ENCODE measurements around the gene UMAD1.

Gene UMAD1

DNA sequence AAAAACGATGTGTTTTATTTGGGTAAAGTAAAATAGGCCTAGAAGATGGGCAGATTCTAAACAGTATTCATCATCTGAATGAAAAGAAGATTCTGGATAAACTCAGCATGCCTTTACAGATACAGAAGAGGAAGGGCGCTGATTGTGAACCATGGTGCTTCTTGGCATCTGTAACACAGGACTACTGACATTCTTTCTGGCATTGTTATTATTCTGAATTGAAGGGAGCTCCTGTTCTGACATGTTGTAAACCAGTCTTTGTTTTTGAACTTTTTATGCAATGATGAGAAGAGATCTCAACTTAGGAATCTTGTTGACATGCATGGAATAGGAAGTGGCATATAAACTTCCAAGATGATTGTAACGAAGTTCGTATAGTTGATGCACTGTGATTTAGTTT is 64.3 kb downstream of the UMAD1 start:
- H3K4me3 ChIP-seq (ENCODE audit: low read depth, low read length), result no peak overlapping the region
- TF ChIP-seq, protein P1, sequence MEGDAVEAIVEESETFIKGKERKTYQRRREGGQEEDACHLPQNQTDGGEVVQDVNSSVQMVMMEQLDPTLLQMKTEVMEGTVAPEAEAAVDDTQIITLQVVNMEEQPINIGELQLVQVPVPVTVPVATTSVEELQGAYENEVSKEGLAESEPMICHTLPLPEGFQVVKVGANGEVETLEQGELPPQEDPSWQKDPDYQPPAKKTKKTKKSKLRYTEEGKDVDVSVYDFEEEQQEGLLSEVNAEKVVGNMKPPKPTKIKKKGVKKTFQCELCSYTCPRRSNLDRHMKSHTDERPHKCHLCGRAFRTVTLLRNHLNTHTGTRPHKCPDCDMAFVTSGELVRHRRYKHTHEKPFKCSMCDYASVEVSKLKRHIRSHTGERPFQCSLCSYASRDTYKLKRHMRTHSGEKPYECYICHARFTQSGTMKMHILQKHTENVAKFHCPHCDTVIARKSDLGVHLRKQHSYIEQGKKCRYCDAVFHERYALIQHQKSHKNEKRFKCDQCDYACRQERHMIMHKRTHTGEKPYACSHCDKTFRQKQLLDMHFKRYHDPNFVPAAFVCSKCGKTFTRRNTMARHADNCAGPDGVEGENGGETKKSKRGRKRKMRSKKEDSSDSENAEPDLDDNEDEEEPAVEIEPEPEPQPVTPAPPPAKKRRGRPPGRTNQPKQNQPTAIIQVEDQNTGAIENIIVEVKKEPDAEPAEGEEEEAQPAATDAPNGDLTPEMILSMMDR (conservative IDR thresholded peaks at IDR 0.05; ENCODE audit: low read depth, low read length), result no peak
- no peak for DNase-seq (ENCODE audit: low read depth)

DNA sequence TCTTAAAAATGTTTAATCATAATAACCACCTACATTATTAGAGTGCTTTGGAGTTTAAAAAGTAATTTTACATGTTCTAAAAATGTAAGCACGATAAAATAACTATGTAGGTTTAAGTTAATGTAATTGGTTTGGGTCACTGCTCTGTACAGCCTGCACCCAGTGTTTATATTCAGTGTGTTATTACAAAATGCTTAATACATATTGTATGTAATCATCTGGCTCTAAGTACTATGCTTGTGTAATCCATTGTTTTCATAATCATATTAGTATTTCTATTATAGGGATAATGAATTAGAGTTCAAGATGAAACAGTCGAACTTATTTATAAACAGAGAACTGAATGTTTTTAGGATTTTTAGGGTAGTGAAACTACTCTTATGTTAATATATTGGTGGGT is 64.8 kb downstream of the UMAD1 start:
- H3K4me3 ChIP-seq (ENCODE audit: low read depth, low read length), result no peak overlapping the region
- DNase-seq (ENCODE audit: low read depth), result peak; percentile 21
- TF ChIP-seq, protein P1 (conservative IDR thresholded peaks at IDR 0.05; ENCODE audit: low read depth, low read length), result no peak

GRCh38 chr7:7706101-7706511 is 65.6 kb downstream of the UMAD1 start:
- H3K4me3 ChIP-seq (ENCODE audit: low read depth, low read length), result no peak overlapping the region
- DNase-seq (ENCODE audit: low read depth), result no peak
- TF ChIP-seq, protein P1 (conservative IDR thresholded peaks at IDR 0.05; ENCODE audit: low read depth, low read length), result no peak

DNA sequence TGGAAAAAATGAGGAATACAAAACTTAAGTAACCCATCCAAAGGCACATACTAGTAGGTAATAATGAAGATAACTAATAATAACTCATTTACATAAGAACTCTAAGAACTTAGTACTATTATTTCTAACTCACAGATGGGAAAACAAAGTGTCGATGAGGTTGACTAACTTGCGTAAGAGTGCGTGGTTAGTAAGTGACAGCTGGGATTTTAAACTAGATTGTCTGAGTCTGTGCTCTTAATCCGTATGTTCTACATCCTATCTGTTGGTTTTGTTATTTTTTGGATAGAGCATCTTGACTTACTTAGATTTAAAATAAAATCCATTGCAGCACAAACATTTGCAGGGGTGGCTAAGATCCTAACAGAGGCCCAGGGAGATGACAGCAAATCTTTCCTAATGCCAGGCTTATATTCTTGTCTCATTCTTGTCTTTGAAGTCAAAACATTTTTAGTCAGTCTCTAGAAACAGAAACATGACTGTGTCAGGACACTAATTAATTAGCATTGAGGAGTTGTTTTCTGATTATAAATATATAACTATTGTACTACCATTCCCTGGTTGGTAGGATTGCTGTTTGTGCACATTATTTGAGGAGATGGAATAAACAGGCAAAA is 66.1 kb downstream of the UMAD1 start:
- H3K4me3 ChIP-seq (ENCODE audit: low read depth, low read length), result no peak overlapping the region
- TF ChIP-seq, protein P1 (conservative IDR thresholded peaks at IDR 0.05; ENCODE audit: low read depth, low read length), result no peak
- no peak for DNase-seq (ENCODE audit: low read depth)

DNA sequence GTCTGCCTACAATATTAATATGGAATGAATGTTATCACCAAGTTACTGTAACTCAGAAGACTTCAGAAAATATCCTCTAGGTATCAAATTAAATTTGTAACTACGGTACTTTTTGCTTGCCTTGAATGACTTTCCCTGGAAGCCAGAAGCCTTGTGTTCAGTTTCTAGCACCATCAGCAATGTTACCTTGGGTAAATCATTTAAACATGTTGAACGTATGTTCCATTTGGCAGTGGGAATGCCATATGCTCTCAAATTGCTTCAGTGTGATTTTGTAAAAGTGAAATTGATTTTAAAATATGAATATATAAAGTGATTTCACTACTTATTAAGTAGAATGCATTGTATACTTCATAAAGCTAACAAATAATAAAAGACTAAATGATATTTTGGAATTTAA is 66.7 kb downstream of the UMAD1 start:
- no peak overlapping the region for H3K4me3 ChIP-seq (ENCODE audit: low read depth, low read length)
- TF ChIP-seq, protein P1 (conservative IDR thresholded peaks at IDR 0.05; ENCODE audit: low read depth, low read length), result no peak
- DNase-seq (ENCODE audit: low read depth), result no peak

- peak; percentile 71 for DNase-seq (ENCODE audit: low read depth)
- H3K4me3 ChIP-seq (ENCODE audit: low read depth, low read length), result no peak overlapping the region
- TF ChIP-seq, protein P1 (conservative IDR thresholded peaks at IDR 0.05; ENCODE audit: low read depth, low read length), result no peak
These were observed 67.3 kb downstream of the UMAD1 start for GRCh38 chr7:7707806-7708205.

GRCh38 chr7:7709291-7709690 is 68.7 kb downstream of the UMAD1 start:
- TF ChIP-seq, protein P1 (conservative IDR thresholded peaks at IDR 0.05; ENCODE audit: low read depth, low read length), result no peak
- H3K4me3 ChIP-seq (ENCODE audit: low read depth, low read length), result no peak overlapping the region
- DNase-seq (ENCODE audit: low read depth), result no peak

Measured in choroid plexus epithelial cell (primary cell).